CD14-positive monocyte (primary cell): ENCODE data around the gene AP1S1. TPM values are rescaled to one million over a fixed set of nuclear protein-coding genes. Genes with fewer than 3 reads are reported as not detected.

Experiments used
- DNase-seq, 3 donors: peaks; one replicate each; pipeline ENCODE4 v3.0.0-alpha.2; 2011 to 2022
- H2AFZ ChIP-seq: 2 replicates; pipeline ENCODE4 v1.6.0; 2012; ENCODE audit warnings: mild to moderate bottlenecking, low read depth, low read length, inconsistent platforms; ENCODE audit not compliant: insufficient read depth, poor library complexity, severe bottlenecking
- H3K27ac ChIP-seq, 2 donors: 1 replicate in 1 of 2; 2 replicates in 1 of 2; pipeline ENCODE4 v1.5.1; 2012 to 2013; ENCODE audit warnings: low read length in 2 of 2, control low read depth in 1 of 2, inconsistent platforms in 1 of 2, low read depth in 1 of 2, mild to moderate bottlenecking in 1 of 2
- H3K27me3 ChIP-seq, 2 donors: one replicate each; pipeline versions ENCODE4 v1.6.0 to v1.6.1; 2011 to 2013; ENCODE audit warnings: low read length in 2 of 2; ENCODE audit not compliant: control insufficient read depth in 2 of 2, insufficient read depth in 2 of 2
- H3K36me3 ChIP-seq, 2 donors: replicated peaks in 1 of 2; 1 replicate in 1 of 2; 2 replicates in 1 of 2; pipeline versions ENCODE4 v1.5.1 to v1.6.1; 2012 to 2013; ENCODE audit warnings: low read length in 2 of 2, control low read depth in 1 of 2, inconsistent platforms in 1 of 2, mild to moderate bottlenecking in 1 of 2; ENCODE audit not compliant: insufficient read depth in 2 of 2, control insufficient read depth in 1 of 2
- H3K4me1 ChIP-seq, 2 donors: 1 replicate in 1 of 2; 2 replicates in 1 of 2; pipeline versions ENCODE4 v1.5.1 to v1.6.1; 2012 to 2013; ENCODE audit warnings: low read length in 2 of 2, control low read depth in 1 of 2, inconsistent platforms in 1 of 2, mild to moderate bottlenecking in 1 of 2, moderate library complexity in 1 of 2; ENCODE audit not compliant: insufficient read depth in 2 of 2, control insufficient read depth in 1 of 2
- H3K4me2 ChIP-seq: replicated peaks from 2 replicates; pipeline ENCODE3; 2012; ENCODE audit warnings: low read length, moderate library complexity, mild to moderate bottlenecking; ENCODE audit not compliant: poor library complexity, severe bottlenecking; ENCODE audit errors: extremely low read depth
- H3K4me3 ChIP-seq, 3 experiments: fragments of 200-600 bp in 1 of 3; sonication (generic) in 1 of 3; replicated peaks in 1 of 3; 1 replicate in 2 of 3; 2 replicates in 1 of 3; pipeline ENCODE4 v1.5.1; 2011 to 2013; ENCODE audit warnings: low read length in 3 of 3, mild to moderate bottlenecking in 3 of 3, control low read depth in 2 of 3, low read depth in 2 of 3, inconsistent platforms in 1 of 3, moderate library complexity in 1 of 3
- H3K79me2 ChIP-seq: 2 replicates; pipeline ENCODE4 v1.6.0; 2012; ENCODE audit warnings: mild to moderate bottlenecking, control low read depth, inconsistent platforms, low read length, moderate library complexity; ENCODE audit not compliant: insufficient read depth
- H3K9ac ChIP-seq: 2 replicates; pipeline ENCODE4 v1.6.0; 2017; ENCODE audit warnings: low read length, mild to moderate bottlenecking; ENCODE audit not compliant: insufficient read depth, poor library complexity, severe bottlenecking
- H3K9me3 ChIP-seq, 2 donors: replicated peaks in 1 of 2; 1 replicate in 1 of 2; 2 replicates in 1 of 2; pipeline versions ENCODE4 v1.5.1 to v1.6.1; 2012 to 2013; ENCODE audit warnings: low read length in 2 of 2, control low read depth in 1 of 2; ENCODE audit not compliant: control insufficient read depth in 1 of 2, insufficient read depth in 1 of 2
- H4K20me1 ChIP-seq: 2 replicates; pipeline ENCODE4 v1.6.0; 2012; ENCODE audit warnings: mild to moderate bottlenecking, low read length, control low read depth, moderate library complexity; ENCODE audit not compliant: insufficient read depth
- H3K27ac Mint-ChIP-seq, 7 donors: one replicate each; pipeline ENCODE4 v1.8.0; 2020; ENCODE audit warnings: mild to moderate bottlenecking in 7 of 7, mixed read lengths in 7 of 7, moderate library complexity in 6 of 7, inconsistent platforms in 2 of 7
- H3K27me3 Mint-ChIP-seq, 3 donors: one replicate each; pipeline ENCODE4 v1.8.0; 2021 to 2022; ENCODE audit warnings: low read depth in 3 of 3, mild to moderate bottlenecking in 3 of 3, mixed read lengths in 3 of 3, moderate library complexity in 3 of 3, inconsistent platforms in 1 of 3
- H3K36me3 Mint-ChIP-seq, 2 donors: one replicate each; pipeline ENCODE4 v1.8.0; 2020; ENCODE audit warnings: mixed read lengths in 2 of 2, inconsistent platforms in 1 of 2, mild to moderate bottlenecking in 1 of 2
- H3K4me1 Mint-ChIP-seq: one replicate; pipeline ENCODE4 v1.8.0; 2020; ENCODE audit warnings: mild to moderate bottlenecking, mixed read lengths
- H3K4me3 Mint-ChIP-seq, 2 donors: one replicate each; pipeline ENCODE4 v1.8.0; 2020; ENCODE audit warnings: mild to moderate bottlenecking in 2 of 2, mixed read lengths in 2 of 2, moderate library complexity in 1 of 2
- H3K9me3 Mint-ChIP-seq, 7 donors: one replicate each; pipeline ENCODE4 v1.8.0; 2020 to 2022; ENCODE audit warnings: mixed read lengths in 7 of 7, mild to moderate bottlenecking in 6 of 7, moderate library complexity in 6 of 7, inconsistent platforms in 2 of 7
- CTCF ChIP-seq: fragments of 200-600 bp; IDR thresholded peaks from one replicate; pipeline ENCODE4 v1.8.0; 2022; ENCODE audit warnings: antibody characterized with exemption, mild to moderate bottlenecking
- WGBS: methylation state at CpG from one replicate; pipeline ENCODE4 v1.1.5; 2013; ENCODE audit warnings: missing lambda C conversion rate; ENCODE audit not compliant: insufficient coverage; 5-methylcytosine and 5-hydroxymethylcytosine counted together
- intact Hi-C, 2 donors: fragments of 100-400 bp; cut with micrococcal nuclease; formaldehyde crosslinking; loops; one replicate each; pipeline versions ENCODE4 v1.15.0 to v1.15.1; 2023
- polyA plus RNA-seq, 3 donors: library from polyadenylated mRNA; depleted of rRNA in 1 of 3; unstranded in 2 of 3; stranded (reverse) in 1 of 3; fragments of 300-500 nt in 2 of 3; fragments of >200 nt in 1 of 3; fragmentation: Illumina TruSeq in 2 of 3; gene quantifications; 1 replicate in 2 of 3; 2 replicates in 1 of 3; pipeline ENCODE4 v1.2.3, GENCODE V29; 2012 to 2021

AP1S1 gene
- polyA plus RNA-seq, 3 donors: 10.1 to 21.3 (median 10.9) TPM

DNA sequence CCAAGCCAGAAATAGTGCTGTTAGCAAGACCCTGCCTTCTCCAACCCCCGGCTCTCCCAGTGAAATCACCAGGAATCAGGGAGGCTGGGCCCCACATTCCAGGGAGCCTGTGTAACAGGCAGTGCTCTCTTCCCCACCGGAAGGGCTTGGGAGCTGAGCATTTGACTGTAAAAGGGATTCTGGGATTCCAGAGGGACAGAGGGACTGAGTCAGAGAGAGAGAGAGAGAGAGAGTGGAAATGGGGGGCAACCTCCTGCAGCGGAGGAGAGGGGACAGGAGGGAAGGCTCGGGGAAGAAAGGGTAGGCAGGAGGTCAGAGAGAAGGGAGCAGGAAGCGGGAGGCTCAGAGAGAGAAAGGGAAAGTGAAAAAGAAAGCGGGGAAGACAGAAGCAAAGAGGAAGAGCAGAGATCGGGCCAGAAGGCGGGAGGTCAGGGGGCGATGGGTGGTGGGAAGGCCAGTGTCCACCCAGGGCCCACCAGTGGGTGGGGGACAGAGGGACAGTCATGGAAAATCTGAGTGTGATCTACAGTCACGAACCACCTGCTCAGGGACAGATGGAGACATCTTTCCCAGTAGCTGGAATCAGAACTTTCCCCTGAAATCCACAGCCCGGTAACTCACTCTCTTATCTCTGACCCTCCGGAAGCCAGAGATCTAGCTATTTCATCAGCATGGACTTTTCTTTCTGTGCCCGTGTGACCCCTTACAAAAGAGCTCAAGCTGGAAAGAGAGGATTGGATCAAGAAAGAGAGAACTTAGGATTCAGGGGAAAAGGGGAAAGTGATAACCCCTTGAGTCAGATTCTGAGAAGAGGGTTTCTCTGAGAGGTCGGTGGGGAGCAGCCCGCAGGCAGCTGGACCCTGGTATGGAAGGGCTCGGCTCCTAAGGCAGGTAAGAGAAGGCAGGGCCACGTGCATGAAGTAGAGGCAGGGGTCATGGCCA, 32.0 kb upstream of the AP1S1 start:
- Mint-ChIP-seq H3K36me3 (peaks cover 0 to 2% of the 10 kb centered on the region in 2 donors), H3K4me3 (peak overlapping the region; percentile 81 to 97), H3K4me1 (peaks cover 36% of the 10 kb centered on the region), H3K9me3 (peaks cover 0 to 2% (median 0%) of the 10 kb centered on the region in 7 donors), H3K27me3 (peaks cover 27 to 75% (median 44%) of the 10 kb centered on the region in 3 donors), H3K27ac (peak overlapping the region in 6 of 7 donors; percentile 32 to 92 (median 84))
- Histone ChIP-seq H3K79me2 (no peaks in the 10 kb centered on the region), H3K4me1 (peaks cover 35 to 42% of the 10 kb centered on the region in 2 donors), H3K27me3 (peaks cover 2 to 20% of the 10 kb centered on the region in 2 donors), H3K4me3 (peak overlapping the region; percentile 47 to 72 (median 61)), H4K20me1 (no peaks in the 10 kb centered on the region), H3K4me2 (peak overlapping the region; percentile 69), H3K36me3 (no peaks in the 10 kb centered on the region), H3K9ac (peak overlapping the region; percentile 66), H3K27ac (peak overlapping the region in 1 of 2 donors; percentile 70), H2AFZ (peak overlapping the region; percentile 90), H3K9me3 (no peaks in the 10 kb centered on the region)
- no peak for TF ChIP-seq CTCF
- 16% methylated on average over 13 of the region's 17 CpGs for WGBS
- intact Hi-C loops: no loop called here
- DNase-seq: peak; percentile 15 to 66 (median 51)

DNA sequence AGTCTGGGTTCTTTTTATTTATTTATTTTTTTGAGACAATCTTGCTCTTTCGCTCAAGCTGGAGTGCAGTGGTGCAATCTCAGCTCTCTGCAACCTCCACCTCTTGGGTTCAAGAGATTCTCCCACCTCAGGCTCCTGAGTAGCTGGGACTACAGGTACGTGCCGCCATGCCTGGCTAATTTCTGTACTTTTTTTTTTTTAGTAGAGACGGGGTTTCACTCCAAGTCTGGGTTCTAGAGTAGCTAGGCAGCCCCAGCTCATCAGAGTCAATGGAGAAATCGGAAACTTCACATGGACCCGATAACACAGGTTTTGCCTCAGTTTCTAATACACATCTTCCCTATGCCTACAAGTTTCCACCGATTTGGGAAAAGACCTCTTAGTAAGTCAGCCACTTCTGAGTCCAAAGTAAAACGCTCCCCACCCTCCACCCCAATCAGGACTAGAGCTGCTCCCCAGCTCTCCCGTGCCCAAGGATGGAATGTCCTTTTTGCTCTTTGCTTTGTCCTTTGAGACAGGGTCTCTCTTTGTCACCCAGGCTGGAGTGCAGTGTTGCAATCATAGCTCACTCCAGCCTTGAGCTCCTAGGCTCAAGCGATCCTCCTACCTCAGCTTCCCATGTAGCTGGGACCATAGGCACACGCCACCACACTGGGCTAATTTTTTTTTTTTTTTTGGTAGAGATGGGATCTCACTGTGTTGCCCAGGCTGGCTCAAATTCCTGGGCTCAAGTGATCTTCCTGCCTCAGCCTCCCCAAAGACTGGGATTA, 31.2 kb upstream of the AP1S1 start:
- TF ChIP-seq CTCF: no peak
- Histone ChIP-seq H4K20me1 (no peaks in the 10 kb centered on the region), H3K9ac (no peak overlapping the region), H2AFZ (peak overlapping the region; percentile 90), H3K36me3 (no peaks in the 10 kb centered on the region), H3K9me3 (no peaks in the 10 kb centered on the region), H3K27ac (no peak overlapping the region), H3K27me3 (peaks cover 4 to 24% of the 10 kb centered on the region in 2 donors), H3K4me3 (no peak overlapping the region), H3K79me2 (no peaks in the 10 kb centered on the region), H3K4me2 (no peak overlapping the region), H3K4me1 (peaks cover 35 to 42% of the 10 kb centered on the region in 2 donors)
- Mint-ChIP-seq H3K4me3 (peak overlapping the region in 1 of 2 donors; percentile 52), H3K9me3 (peaks cover 0 to 2% (median 0%) of the 10 kb centered on the region in 7 donors), H3K27ac (peak overlapping the region in 1 of 7 donors; percentile 92), H3K27me3 (peaks cover 34 to 83% (median 50%) of the 10 kb centered on the region in 3 donors), H3K4me1 (peaks cover 37% of the 10 kb centered on the region), H3K36me3 (peaks cover 0 to 2% of the 10 kb centered on the region in 2 donors)
- WGBS: 98% methylated on average over 4 of the region's 11 CpGs
- DNase-seq: no peak
- intact Hi-C loops: no loop called here
